Cardiac muscle cell (in vitro differentiated cells and primary cell): ENCODE results near the gene C15orf39. TPM values are rescaled to one million over a fixed set of nuclear protein-coding genes. Genes with fewer than 3 reads are reported as not detected.

ENCODE experiments used
- DNase-seq, 2 donors: peaks; one replicate each; pipeline versions ENCODE4 v3.0.0 to v3.0.0-alpha.2; 2010 to 2017; ENCODE audit warnings: low read depth in 1 of 2, low spot score in 1 of 2
- H3K27ac ChIP-seq: fragments of 200-600 bp; sonication (generic); 2 replicates; pipeline ENCODE4 v1.5.1; 2016
- H3K27me3 ChIP-seq: fragments of 200-600 bp; sonication (generic); 2 replicates; pipeline ENCODE4 v1.6.0; 2016; ENCODE audit warnings: control low read depth
- H3K36me3 ChIP-seq: fragments of 200-600 bp; sonication (generic); 2 replicates; pipeline ENCODE4 v1.5.1; 2016; ENCODE audit warnings: control low read depth
- H3K4me1 ChIP-seq: fragments of 200-600 bp; sonication (generic); 2 replicates; pipeline ENCODE4 v1.8.1; 2017; ENCODE audit warnings: low read depth, mild to moderate bottlenecking, mixed run types
- H3K4me3 ChIP-seq: fragments of 200-600 bp; sonication (generic); 2 replicates; pipeline ENCODE4 v1.5.1; 2016; ENCODE audit warnings: mild to moderate bottlenecking
- H3K9me3 ChIP-seq: fragments of 200-600 bp; sonication (generic); 2 replicates; pipeline ENCODE4 v1.5.1; 2017; ENCODE audit warnings: low read depth, mild to moderate bottlenecking, control low read depth
- CTCF ChIP-seq: IDR thresholded peaks from 2 replicates; pipeline ENCODE4 v1.5.1; 2012; ENCODE audit warnings: low read depth, mild to moderate bottlenecking, low read length
- polyA plus RNA-seq: library from polyadenylated mRNA; unstranded; fragments of >200 nt; fragmentation: Nextera tagmentation; extraction: Ambion mirVana; gene quantifications from 2 replicates; pipeline ENCODE4 v1.2.1, GENCODE V29; 2016
- total RNA-seq: library from RNA; depleted of rRNA; stranded (reverse); fragments of >200 nt; gene quantifications from 2 replicates; pipeline ENCODE4 v1.2.3, GENCODE V29; 2016

The C15orf39 gene
- total and polyA plus RNA-seq, 2 experiments from 2014 or later: 8.6 to 35.1 TPM

GRCh38 chr15:75156326-75157215, 45.1 kb upstream of the C15orf39 start:
- Histone ChIP-seq H3K27ac (no peak overlapping the region), H3K4me1 (peaks cover 8% of the 10 kb centered on the region), H3K27me3 (no peaks in the 10 kb centered on the region), H3K36me3 (no peaks in the 10 kb centered on the region), H3K4me3 (no peak overlapping the region), H3K9me3 (no peaks in the 10 kb centered on the region)
- no peak for TF ChIP-seq CTCF
- DNase-seq: no peak

GRCh38 chr15:75158402-75158801, 43.3 kb upstream of the C15orf39 start:
- Histone ChIP-seq H3K4me1 (no peaks in the 10 kb centered on the region), H3K9me3 (no peaks in the 10 kb centered on the region), H3K36me3 (no peaks in the 10 kb centered on the region), H3K27ac (no peak overlapping the region), H3K4me3 (no peak overlapping the region), H3K27me3 (no peaks in the 10 kb centered on the region)
- no peak for DNase-seq
- TF ChIP-seq CTCF: no peak

GRCh38 chr15:75159244-75159643, 42.4 kb upstream of the C15orf39 start:
- Histone ChIP-seq H3K4me3 (no peak overlapping the region), H3K9me3 (no peaks in the 10 kb centered on the region), H3K36me3 (no peaks in the 10 kb centered on the region), H3K27me3 (no peaks in the 10 kb centered on the region), H3K27ac (no peak overlapping the region), H3K4me1 (no peaks in the 10 kb centered on the region)
- TF ChIP-seq CTCF: no peak
- no peak for DNase-seq

DNA sequence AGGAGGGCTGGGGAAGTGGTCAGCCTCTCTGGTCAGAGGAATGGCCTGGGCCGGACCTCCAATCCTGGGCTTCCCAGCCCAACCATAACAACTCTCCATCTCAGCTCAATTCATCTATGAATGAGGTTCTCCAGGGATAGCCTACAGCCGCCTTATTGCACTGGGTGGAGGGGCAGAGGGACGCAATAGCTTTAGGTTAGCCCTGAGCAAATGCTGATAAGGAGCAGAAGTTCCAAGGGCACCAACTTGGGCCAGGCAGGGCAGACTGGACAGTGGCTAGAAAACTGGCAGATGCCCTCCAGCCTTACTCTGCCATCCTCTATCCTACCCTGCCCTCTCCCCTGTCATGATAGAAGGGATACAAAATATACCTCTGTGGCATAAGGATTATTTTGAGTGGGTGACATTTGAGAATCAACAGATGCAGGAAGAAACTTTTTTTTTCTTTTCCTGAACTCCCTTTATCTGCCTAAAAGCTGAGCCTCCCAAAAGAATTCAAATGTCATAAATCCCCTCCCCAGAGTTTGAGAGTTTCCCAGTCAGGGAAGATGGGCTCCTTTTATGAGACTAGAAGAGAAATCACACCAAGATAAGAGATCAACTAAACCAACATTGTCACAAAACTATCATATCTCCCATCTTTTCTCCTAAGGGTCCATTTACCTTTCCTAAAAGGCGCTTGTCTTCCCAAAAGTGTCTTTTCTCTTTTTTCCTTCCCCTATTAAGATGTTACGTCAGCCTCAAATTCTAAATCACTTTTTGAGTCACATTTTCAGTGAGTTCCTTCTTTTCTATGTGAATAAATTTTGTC, 40.4 kb upstream of the C15orf39 start:
- no peaks in the 10 kb centered on the region for H3K4me1 ChIP-seq
- no peaks in the 10 kb centered on the region for H3K27me3 ChIP-seq
- no peak for TF ChIP-seq CTCF
- no peak for DNase-seq
- H3K9me3 ChIP-seq: no peaks in the 10 kb centered on the region
- H3K4me3 ChIP-seq: no peak overlapping the region
- no peak overlapping the region for H3K27ac ChIP-seq
- H3K36me3 ChIP-seq: no peaks in the 10 kb centered on the region

- Histone ChIP-seq H3K4me1 (no peaks in the 10 kb centered on the region), H3K27me3 (no peaks in the 10 kb centered on the region), H3K36me3 (no peaks in the 10 kb centered on the region), H3K27ac (no peak overlapping the region), H3K4me3 (no peak overlapping the region), H3K9me3 (no peaks in the 10 kb centered on the region)
- peak in 1 of 2 donors; percentile 65 for DNase-seq
- no peak for TF ChIP-seq CTCF
Measured at GRCh38 chr15:75161917-75162414, 39.7 kb upstream of the C15orf39 start.
